TTC549 (cell line): ENCODE results near the gene AFTPH.

Experiments used
- FAIRE-seq: peaks from 2 replicates; lab custom pipeline; 2012; peaks lifted over from hg19 to GRCh38; lab: Jason Lieb, UNC

Gene AFTPH

GRCh38 chr2:64632835-64633819 is 109.0 kb downstream of the AFTPH start:
- FAIRE-seq = no peak

- no peak for FAIRE-seq
Observed at GRCh38 chr2:64634345-64635267, 110.5 kb downstream of the AFTPH start.

- FAIRE-seq = no peak
Observed at GRCh38 chr2:64635976-64636911, 112.1 kb downstream of the AFTPH start.

GRCh38 chr2:64637000-64637635 is 113.0 kb downstream of the AFTPH start:
- FAIRE-seq = no peak

- no peak for FAIRE-seq
Observed at GRCh38 chr2:64637931-64638330, 113.8 kb downstream of the AFTPH start.

- FAIRE-seq = no peak
Observed at GRCh38 chr2:64638502-64639120, 114.5 kb downstream of the AFTPH start.

- no peak for FAIRE-seq
Observed at GRCh38 chr2:64639691-64640090, 115.6 kb downstream of the AFTPH start.

GRCh38 chr2:64640153-64641044 is 116.3 kb downstream of the AFTPH start:
- FAIRE-seq = no peak

- no peak for FAIRE-seq
Observed at GRCh38 chr2:64641599-64641998, 117.5 kb downstream of the AFTPH start.
